Skeletal muscle tissue (tissue), 4 donors: ENCODE data around the gene TACO1. TPM values are rescaled to one million over a fixed set of nuclear protein-coding genes. Genes with fewer than 3 reads are reported as not detected.

Experiments used
- H3K27ac ChIP-seq: one replicate; pipeline ENCODE4 v1.7.0; 2013; ENCODE audit warnings: mild to moderate bottlenecking, low read depth, low read length, inconsistent platforms
- H3K27me3 ChIP-seq, 3 donors: one replicate each; pipeline ENCODE4 v1.7.0; 2013; ENCODE audit warnings: low read length in 3 of 3; ENCODE audit not compliant: control insufficient read depth in 3 of 3, insufficient read depth in 3 of 3
- H3K36me3 ChIP-seq, 3 donors: one replicate each; pipeline ENCODE4 v1.7.0; 2013; ENCODE audit warnings: low read length in 3 of 3; ENCODE audit not compliant: control insufficient read depth in 3 of 3, insufficient read depth in 3 of 3
- H3K4me1 ChIP-seq, 3 donors: one replicate each; pipeline ENCODE4 v1.7.0; 2013; ENCODE audit warnings: low read length in 3 of 3, mild to moderate bottlenecking in 3 of 3; ENCODE audit not compliant: control insufficient read depth in 3 of 3, insufficient read depth in 3 of 3
- H3K4me3 ChIP-seq, 3 donors: one replicate each; pipeline ENCODE4 v1.7.0; 2013; ENCODE audit warnings: low read length in 3 of 3
- H3K9ac ChIP-seq, 3 donors: one replicate each; pipeline ENCODE4 v1.7.0; 2013; ENCODE audit warnings: low read length in 3 of 3, mild to moderate bottlenecking in 3 of 3, moderate library complexity in 2 of 3, low read depth in 1 of 3
- H3K9me3 ChIP-seq, 3 donors: one replicate each; pipeline ENCODE4 v1.7.0; 2013; ENCODE audit warnings: low read length in 3 of 3; ENCODE audit not compliant: control insufficient read depth in 3 of 3
- total RNA-seq: library from RNA; depleted of rRNA; stranded (reverse); fragments of >200 nt; gene quantifications from one replicate; pipeline ENCODE4 v1.2.3, GENCODE V29; 2014
- donor health status: Osteomylitis.

TACO1 gene
- total RNA-seq, 1 donor from 2014 or later = 14.6 TPM

DNA sequence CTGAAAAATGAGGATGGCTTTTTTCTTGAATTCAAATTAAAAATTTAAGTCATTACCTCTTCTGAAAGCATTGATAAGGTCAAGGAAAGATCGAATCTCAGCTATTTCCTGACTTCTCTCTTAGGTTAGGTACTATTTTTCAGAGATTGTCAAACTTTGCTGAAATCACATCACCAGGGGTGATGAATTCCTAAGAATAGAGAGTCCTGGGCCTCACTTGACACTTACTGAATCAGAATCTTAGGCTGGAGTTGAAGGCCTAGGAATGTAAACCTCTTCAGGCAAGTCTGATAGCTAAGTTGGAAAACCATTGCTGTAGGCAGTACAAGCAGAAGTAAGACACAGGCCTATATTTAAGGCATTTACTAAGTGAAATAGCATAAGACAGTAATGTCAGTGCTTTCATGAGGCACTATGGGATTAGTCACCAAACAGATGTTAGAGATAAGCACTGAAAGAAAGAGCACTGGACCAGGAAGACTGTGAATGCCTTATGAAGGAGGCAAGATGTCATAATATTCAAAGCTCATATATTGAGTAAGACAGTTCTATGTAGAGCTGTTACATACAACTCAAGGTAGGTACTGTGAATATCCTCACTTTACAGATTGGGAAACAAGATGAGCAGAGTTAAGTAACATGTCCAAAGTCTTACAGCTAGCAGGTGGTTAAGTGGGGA lies 28.9 kb upstream of the TACO1 start:
- peaks cover 0 to 4% (median 0%) of the 10 kb centered on the region in 3 donors for H3K36me3 ChIP-seq
- H3K4me1 ChIP-seq = peaks cover 0 to 3% (median 0%) of the 10 kb centered on the region in 3 donors
- no peak overlapping the region for H3K9ac ChIP-seq
- no peaks in the 10 kb centered on the region for H3K9me3 ChIP-seq
- H3K27ac ChIP-seq = no peak overlapping the region
- no peaks in the 10 kb centered on the region for H3K27me3 ChIP-seq
- H3K4me3 ChIP-seq = no peak overlapping the region

GRCh38 chr17:63573634-63574033 lies 27.1 kb upstream of the TACO1 start:
- no peaks in the 10 kb centered on the region for H3K27me3 ChIP-seq
- peaks cover 0 to 7% (median 3%) of the 10 kb centered on the region in 3 donors for H3K36me3 ChIP-seq

GRCh38 chr17:63578027-63578768 lies 22.5 kb upstream of the TACO1 start:
- Histone ChIP-seq H3K4me1 (no peaks in the 10 kb centered on the region), H3K36me3 (peaks cover 10 to 34% (median 20%) of the 10 kb centered on the region in 3 donors), H3K27me3 (no peaks in the 10 kb centered on the region), H3K4me3 (no peak overlapping the region), H3K9me3 (no peaks in the 10 kb centered on the region), H3K27ac (no peak overlapping the region), H3K9ac (no peak overlapping the region)

More at GRCh38 chr17:63573634-63574033, 27.1 kb upstream of the TACO1 start:
- no peak overlapping the region for H3K4me3 ChIP-seq
- H3K9me3 ChIP-seq = no peaks in the 10 kb centered on the region
- H3K27ac ChIP-seq = no peak overlapping the region
- H3K9ac ChIP-seq = no peak overlapping the region
- H3K4me1 ChIP-seq = peaks cover 0 to under 1% (median 0%) of the 10 kb centered on the region in 3 donors

GRCh38 chr17:63578769-63579111 lies 22.0 kb upstream of the TACO1 start:
- H3K36me3 ChIP-seq = peaks cover 15 to 39% (median 25%) of the 10 kb centered on the region in 3 donors

DNA sequence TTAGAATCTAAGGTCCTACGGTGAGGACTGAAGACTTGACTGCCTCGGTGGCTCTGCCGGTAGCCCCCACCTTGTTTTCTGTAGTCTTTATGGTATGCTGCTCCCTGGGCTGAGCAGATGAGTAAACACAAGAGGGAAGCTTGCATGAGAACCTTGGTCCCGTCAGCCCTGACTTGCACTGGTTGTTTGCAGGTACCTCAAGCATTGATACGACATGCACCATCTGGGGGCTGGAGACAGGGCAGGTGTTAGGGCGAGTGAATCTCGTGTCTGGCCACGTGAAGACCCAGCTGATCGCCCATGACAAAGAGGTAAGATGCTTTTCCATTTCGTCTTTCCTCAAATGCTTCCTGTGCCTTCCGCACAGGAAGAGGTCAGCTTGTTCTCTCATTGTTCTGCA lies 21.1 kb upstream of the TACO1 start:
- Histone ChIP-seq H3K4me1 (no peaks in the 10 kb centered on the region), H3K27ac (no peak overlapping the region), H3K9ac (no peak overlapping the region), H3K36me3 (peaks cover 17 to 41% (median 32%) of the 10 kb centered on the region in 3 donors), H3K27me3 (no peaks in the 10 kb centered on the region), H3K9me3 (no peaks in the 10 kb centered on the region), H3K4me3 (no peak overlapping the region)

More at GRCh38 chr17:63578769-63579111, 22.0 kb upstream of the TACO1 start:
- Histone ChIP-seq H3K9me3 (no peaks in the 10 kb centered on the region), H3K4me1 (no peaks in the 10 kb centered on the region), H3K27ac (no peak overlapping the region), H3K27me3 (no peaks in the 10 kb centered on the region), H3K9ac (no peak overlapping the region), H3K4me3 (no peak overlapping the region)

GRCh38 chr17:63587770-63588169 lies 12.9 kb upstream of the TACO1 start:
- Histone ChIP-seq H3K36me3 (peaks cover 52 to 70% (median 65%) of the 10 kb centered on the region in 3 donors), H3K4me1 (no peaks in the 10 kb centered on the region), H3K9ac (no peak overlapping the region), H3K4me3 (no peak overlapping the region), H3K27ac (no peak overlapping the region), H3K27me3 (no peaks in the 10 kb centered on the region), H3K9me3 (no peaks in the 10 kb centered on the region)

GRCh38 chr17:63588797-63589196 lies 11.9 kb upstream of the TACO1 start:
- no peaks in the 10 kb centered on the region for H3K4me1 ChIP-seq
- H3K4me3 ChIP-seq = no peak overlapping the region
- no peak overlapping the region for H3K9ac ChIP-seq
- peaks cover 46 to 64% (median 58%) of the 10 kb centered on the region in 3 donors for H3K36me3 ChIP-seq
- H3K27ac ChIP-seq = no peak overlapping the region
- H3K9me3 ChIP-seq = no peaks in the 10 kb centered on the region
- H3K27me3 ChIP-seq = no peaks in the 10 kb centered on the region

DNA sequence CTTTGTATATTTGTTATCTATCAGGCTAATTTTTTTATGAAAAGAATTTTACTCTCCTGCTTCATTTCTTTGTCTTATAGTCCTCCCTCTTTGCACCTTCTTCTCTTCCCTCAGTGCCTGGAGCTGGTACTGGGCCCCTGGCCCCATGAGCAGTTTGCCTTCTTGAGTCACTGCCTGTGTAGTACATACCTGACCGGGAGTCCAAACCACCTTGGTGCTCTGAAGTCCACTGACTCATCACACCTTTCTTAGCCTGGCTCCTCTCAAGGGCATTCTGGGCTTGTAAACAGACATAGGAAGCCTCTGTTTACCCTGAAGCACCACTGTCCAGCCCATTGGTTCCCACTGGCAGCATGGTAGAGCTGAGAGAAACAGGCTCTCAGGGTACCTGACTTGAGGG lies 11.0 kb upstream of the TACO1 start:
- H3K9ac ChIP-seq = no peak overlapping the region
- H3K4me3 ChIP-seq = no peak overlapping the region
- H3K27ac ChIP-seq = no peak overlapping the region
- no peaks in the 10 kb centered on the region for H3K9me3 ChIP-seq
- no peaks in the 10 kb centered on the region for H3K4me1 ChIP-seq
- H3K36me3 ChIP-seq = peaks cover 44 to 60% (median 52%) of the 10 kb centered on the region in 3 donors
- no peaks in the 10 kb centered on the region for H3K27me3 ChIP-seq

- Histone ChIP-seq H3K4me3 (no peak overlapping the region), H3K4me1 (no peaks in the 10 kb centered on the region), H3K27ac (no peak overlapping the region), H3K9ac (no peak overlapping the region), H3K27me3 (no peaks in the 10 kb centered on the region), H3K36me3 (peaks cover 31 to 40% (median 34%) of the 10 kb centered on the region in 3 donors), H3K9me3 (no peaks in the 10 kb centered on the region)
Measured at GRCh38 chr17:63592797-63593196, 7.9 kb upstream of the TACO1 start.

- H3K27me3 ChIP-seq = no peaks in the 10 kb centered on the region
- H3K9ac ChIP-seq = no peak overlapping the region
- no peaks in the 10 kb centered on the region for H3K9me3 ChIP-seq
- H3K27ac ChIP-seq = no peak overlapping the region
- peaks cover 15 to 22% (median 18%) of the 10 kb centered on the region in 3 donors for H3K36me3 ChIP-seq
- no peak overlapping the region for H3K4me3 ChIP-seq
- peaks cover 2 to 3% (median 2%) of the 10 kb centered on the region in 3 donors for H3K4me1 ChIP-seq
Measured at GRCh38 chr17:63595132-63595531, 5.6 kb upstream of the TACO1 start.
